T-helper 2 cell treated with Interferon-gamma antibody and Interleukin-4, amounts not matched to agents 5 μg/mL and 100 μg/mL, for 36 hours (primary cell): Measurements from ENCODE around the gene ELAC2.

ENCODE experiments used
- DNase-seq: peaks from one replicate; pipeline ENCODE4 v3.0.0; 2021; ENCODE audit warnings: low spot score
- H3K27ac Mint-ChIP-seq: one replicate; pipeline ENCODE4 v1.8.0; 2021; ENCODE audit warnings: mild to moderate bottlenecking, mixed read lengths
- H3K27me3 Mint-ChIP-seq: one replicate; pipeline ENCODE4 v1.8.0; 2021; ENCODE audit warnings: low read depth, mixed read lengths
- H3K36me3 Mint-ChIP-seq: one replicate; pipeline ENCODE4 v1.8.0; 2021; ENCODE audit warnings: low read depth, mixed read lengths
- H3K4me1 Mint-ChIP-seq: one replicate; pipeline ENCODE4 v1.8.0; 2021; ENCODE audit warnings: low read depth, mixed read lengths
- H3K4me3 Mint-ChIP-seq: one replicate; pipeline ENCODE4 v1.8.0; 2022; ENCODE audit warnings: mild to moderate bottlenecking, moderate library complexity, mixed read lengths
- H3K9me3 Mint-ChIP-seq: one replicate; pipeline ENCODE4 v1.8.0; 2021; ENCODE audit warnings: mixed read lengths

ELAC2 gene

GRCh38 chr17:13003454-13003851, 14.4 kb downstream of the ELAC2 start:
- no peak for DNase-seq
- no peaks in the 10 kb centered on the region for H3K27me3 Mint-ChIP-seq
- no peaks in the 10 kb centered on the region for H3K4me1 Mint-ChIP-seq
- peaks cover 36% of the 10 kb centered on the region for H3K36me3 Mint-ChIP-seq
- H3K4me3 Mint-ChIP-seq: no peak overlapping the region
- no peak overlapping the region for H3K27ac Mint-ChIP-seq
- no peaks in the 10 kb centered on the region for H3K9me3 Mint-ChIP-seq

- peaks cover 37% of the 10 kb centered on the region for H3K36me3 Mint-ChIP-seq
- H3K27me3 Mint-ChIP-seq: no peaks in the 10 kb centered on the region
- no peaks in the 10 kb centered on the region for H3K9me3 Mint-ChIP-seq
- no peak for DNase-seq
- H3K27ac Mint-ChIP-seq: no peak overlapping the region
- no peaks in the 10 kb centered on the region for H3K4me1 Mint-ChIP-seq
- no peak overlapping the region for H3K4me3 Mint-ChIP-seq
These were observed 14.9 kb downstream of the ELAC2 start for GRCh38 chr17:13002761-13003453.

- no peaks in the 10 kb centered on the region for H3K27me3 Mint-ChIP-seq
- H3K4me1 Mint-ChIP-seq: no peaks in the 10 kb centered on the region
- no peaks in the 10 kb centered on the region for H3K9me3 Mint-ChIP-seq
- peaks cover 42% of the 10 kb centered on the region for H3K36me3 Mint-ChIP-seq
- DNase-seq: no peak
- no peak overlapping the region for H3K27ac Mint-ChIP-seq
- H3K4me3 Mint-ChIP-seq: no peak overlapping the region
These were observed 15.7 kb downstream of the ELAC2 start for GRCh38 chr17:13001991-13002615.

GRCh38 chr17:13000561-13000960, 17.3 kb downstream of the ELAC2 start:
- Mint-ChIP-seq H3K4me1 (no peaks in the 10 kb centered on the region), H3K4me3 (no peak overlapping the region), H3K27me3 (no peaks in the 10 kb centered on the region), H3K27ac (no peak overlapping the region), H3K36me3 (peaks cover 46% of the 10 kb centered on the region), H3K9me3 (no peaks in the 10 kb centered on the region)
- no peak for DNase-seq

- H3K27ac Mint-ChIP-seq: no peak overlapping the region
- DNase-seq: no peak
- H3K4me1 Mint-ChIP-seq: no peaks in the 10 kb centered on the region
- no peak overlapping the region for H3K4me3 Mint-ChIP-seq
- H3K9me3 Mint-ChIP-seq: no peaks in the 10 kb centered on the region
- peaks cover 41% of the 10 kb centered on the region for H3K36me3 Mint-ChIP-seq
- H3K27me3 Mint-ChIP-seq: no peaks in the 10 kb centered on the region
These were observed 19.0 kb downstream of the ELAC2 start for GRCh38 chr17:12998874-12999273.

GRCh38 chr17:12998461-12998860, 19.4 kb downstream of the ELAC2 start:
- Mint-ChIP-seq H3K36me3 (peaks cover 41% of the 10 kb centered on the region), H3K4me3 (no peak overlapping the region), H3K27ac (no peak overlapping the region), H3K4me1 (no peaks in the 10 kb centered on the region), H3K9me3 (no peaks in the 10 kb centered on the region), H3K27me3 (no peaks in the 10 kb centered on the region)
- no peak for DNase-seq

- no peak for DNase-seq
- peaks cover 45% of the 10 kb centered on the region for H3K36me3 Mint-ChIP-seq
- H3K4me3 Mint-ChIP-seq: no peak overlapping the region
- no peaks in the 10 kb centered on the region for H3K9me3 Mint-ChIP-seq
- H3K27me3 Mint-ChIP-seq: no peaks in the 10 kb centered on the region
- no peak overlapping the region for H3K27ac Mint-ChIP-seq
- no peaks in the 10 kb centered on the region for H3K4me1 Mint-ChIP-seq
These were observed 20.9 kb downstream of the ELAC2 start for GRCh38 chr17:12996941-12997340.

GRCh38 chr17:12996357-12996756, 21.5 kb downstream of the ELAC2 start:
- Mint-ChIP-seq H3K27ac (no peak overlapping the region), H3K27me3 (no peaks in the 10 kb centered on the region), H3K4me3 (no peak overlapping the region), H3K9me3 (no peaks in the 10 kb centered on the region), H3K4me1 (no peaks in the 10 kb centered on the region), H3K36me3 (peaks cover 51% of the 10 kb centered on the region)
- DNase-seq: no peak

GRCh38 chr17:12995896-12996295, 21.9 kb downstream of the ELAC2 start:
- H3K4me3 Mint-ChIP-seq: no peak overlapping the region
- DNase-seq: no peak
- H3K27me3 Mint-ChIP-seq: no peaks in the 10 kb centered on the region
- H3K9me3 Mint-ChIP-seq: no peaks in the 10 kb centered on the region
- H3K4me1 Mint-ChIP-seq: no peaks in the 10 kb centered on the region
- no peak overlapping the region for H3K27ac Mint-ChIP-seq
- H3K36me3 Mint-ChIP-seq: peaks cover 54% of the 10 kb centered on the region

GRCh38 chr17:12995106-12995895, 22.5 kb downstream of the ELAC2 start:
- Mint-ChIP-seq H3K27ac (no peak overlapping the region), H3K9me3 (no peaks in the 10 kb centered on the region), H3K27me3 (no peaks in the 10 kb centered on the region), H3K4me1 (no peaks in the 10 kb centered on the region), H3K4me3 (no peak overlapping the region), H3K36me3 (peaks cover 52% of the 10 kb centered on the region)
- no peak for DNase-seq

- H3K9me3 Mint-ChIP-seq: no peaks in the 10 kb centered on the region
- H3K4me3 Mint-ChIP-seq: no peak overlapping the region
- DNase-seq: no peak
- H3K36me3 Mint-ChIP-seq: peaks cover 58% of the 10 kb centered on the region
- no peaks in the 10 kb centered on the region for H3K4me1 Mint-ChIP-seq
- H3K27me3 Mint-ChIP-seq: no peaks in the 10 kb centered on the region
- no peak overlapping the region for H3K27ac Mint-ChIP-seq
These were observed 23.3 kb downstream of the ELAC2 start for GRCh38 chr17:12994341-12995074.

- peaks cover 55% of the 10 kb centered on the region for H3K36me3 Mint-ChIP-seq
- H3K27ac Mint-ChIP-seq: no peak overlapping the region
- H3K9me3 Mint-ChIP-seq: no peaks in the 10 kb centered on the region
These were observed 24.2 kb downstream of the ELAC2 start for GRCh38 chr17:12993631-12994030.

GRCh38 chr17:12992676-12993075, 25.2 kb downstream of the ELAC2 start:
- no peaks in the 10 kb centered on the region for H3K27me3 Mint-ChIP-seq
- peaks cover 48% of the 10 kb centered on the region for H3K36me3 Mint-ChIP-seq
- DNase-seq: no peak
- H3K4me3 Mint-ChIP-seq: no peak overlapping the region
- H3K9me3 Mint-ChIP-seq: no peaks in the 10 kb centered on the region
- H3K4me1 Mint-ChIP-seq: no peaks in the 10 kb centered on the region
- no peak overlapping the region for H3K27ac Mint-ChIP-seq

More at GRCh38 chr17:12993631-12994030, 24.2 kb downstream of the ELAC2 start:
- Mint-ChIP-seq H3K27me3 (no peaks in the 10 kb centered on the region), H3K4me1 (no peaks in the 10 kb centered on the region), H3K4me3 (no peak overlapping the region)
- DNase-seq: no peak

- H3K9me3 Mint-ChIP-seq: no peaks in the 10 kb centered on the region
- no peak overlapping the region for H3K27ac Mint-ChIP-seq
- no peaks in the 10 kb centered on the region for H3K27me3 Mint-ChIP-seq
- no peaks in the 10 kb centered on the region for H3K4me1 Mint-ChIP-seq
- H3K36me3 Mint-ChIP-seq: peaks cover 39% of the 10 kb centered on the region
- no peak overlapping the region for H3K4me3 Mint-ChIP-seq
- no peak for DNase-seq
These were observed 26.9 kb downstream of the ELAC2 start for GRCh38 chr17:12990926-12991325.
